Measurements from ENCODE around the gene SLC37A2. TPM values are rescaled to one million over a fixed set of nuclear protein-coding genes. Genes with fewer than 3 reads are reported as not detected.
"Not testable (repeated sequence)": the region's sequence is repeated elsewhere in the genome, so short reads cannot be mapped to it uniquely, and the experiment has no call there.

SLC37A2 gene
- total and polyA plus RNA-seq, 4 donors = 3.2 to 13.2 (median 7.8) TPM

GRCh38 chr11:125022551-125022950 is 40.6 kb upstream of the SLC37A2 start:
- H3K27ac ChIP-seq (ENCODE audit: low read depth in 1 of 2, low read length in 1 of 2) = no peak overlapping the region
- no peak overlapping the region for H3K9ac ChIP-seq (ENCODE audit: insufficient read depth in 1 of 2, low read length in 2 of 2)
- TF ChIP-seq CTCF (IDR thresholded peaks at IDR 0.05; ENCODE audit: control extremely low read depth, extremely low read depth) = no peak
- no peaks in the 10 kb centered on the region for H3K9me3 ChIP-seq (ENCODE audit: control insufficient read depth in 4 of 4, insufficient read depth in 3 of 4, low read length in 3 of 4)
- DNase-seq = no peak
- H3K27me3 ChIP-seq (ENCODE audit: control insufficient read depth in 3 of 3, insufficient read depth in 3 of 3, low read length in 2 of 3) = no peaks in the 10 kb centered on the region
- no peaks in the 10 kb centered on the region for H3K36me3 ChIP-seq (ENCODE audit: control insufficient read depth in 4 of 4, insufficient read depth in 4 of 4, low read length in 4 of 4)
- ATAC-seq (ENCODE audit: insufficient read depth, low FRiP score) = no peak
- H3K4me1 ChIP-seq (ENCODE audit: control insufficient read depth in 5 of 5, insufficient read depth in 5 of 5, low read length in 5 of 5) = no peaks in the 10 kb centered on the region
- H3K4me3 ChIP-seq = no peak overlapping the region

GRCh38 chr11:125025968-125026367 is 37.1 kb upstream of the SLC37A2 start:
- no peak for DNase-seq
- no peaks in the 10 kb centered on the region for H3K9me3 ChIP-seq (ENCODE audit: control insufficient read depth in 4 of 4, insufficient read depth in 3 of 4, low read length in 3 of 4)
- no peaks in the 10 kb centered on the region for H3K36me3 ChIP-seq (ENCODE audit: control insufficient read depth in 4 of 4, insufficient read depth in 4 of 4, low read length in 4 of 4)
- H3K4me3 ChIP-seq = no peak overlapping the region
- H3K9ac ChIP-seq (ENCODE audit: insufficient read depth in 1 of 2, low read length in 2 of 2) = no peak overlapping the region
- H3K27ac ChIP-seq (ENCODE audit: low read depth in 1 of 2, low read length in 1 of 2) = no peak overlapping the region
- H3K27me3 ChIP-seq (ENCODE audit: control insufficient read depth in 3 of 3, insufficient read depth in 3 of 3, low read length in 2 of 3) = no peaks in the 10 kb centered on the region
- no peak for TF ChIP-seq CTCF (IDR thresholded peaks at IDR 0.05; ENCODE audit: control extremely low read depth, extremely low read depth)
- ATAC-seq (ENCODE audit: insufficient read depth, low FRiP score) = no peak
- no peaks in the 10 kb centered on the region for H3K4me1 ChIP-seq (ENCODE audit: control insufficient read depth in 5 of 5, insufficient read depth in 5 of 5, low read length in 5 of 5)
- WGBS, 2 donors = 94 to 100% methylated on average over 2 of the region's 2 CpGs

- H3K4me3 ChIP-seq; DNase-seq; ATAC-seq (ENCODE audit: insufficient read depth, low FRiP score); H3K36me3 ChIP-seq (ENCODE audit: control insufficient read depth in 4 of 4, insufficient read depth in 4 of 4, low read length in 4 of 4); H3K9ac ChIP-seq (ENCODE audit: insufficient read depth in 1 of 2, low read length in 2 of 2); H3K27me3 ChIP-seq (ENCODE audit: control insufficient read depth in 3 of 3, insufficient read depth in 3 of 3, low read length in 2 of 3); H3K27ac ChIP-seq (ENCODE audit: low read depth in 1 of 2, low read length in 1 of 2); H3K9me3 ChIP-seq (ENCODE audit: control insufficient read depth in 4 of 4, insufficient read depth in 3 of 4, low read length in 3 of 4); H3K4me1 ChIP-seq (ENCODE audit: control insufficient read depth in 5 of 5, insufficient read depth in 5 of 5, low read length in 5 of 5): not testable (repeated sequence)
- WGBS, 2 donors = 81 to 93% methylated on average over 1 of the region's 1 CpG
Measured at GRCh38 chr11:125029431-125029830, 33.7 kb upstream of the SLC37A2 start.

- Histone ChIP-seq H3K4me3 (no peak overlapping the region), H3K9me3 (ENCODE audit: control insufficient read depth in 4 of 4, insufficient read depth in 3 of 4, low read length in 3 of 4) (peaks cover 0 to 2% (median 0%) of the 10 kb centered on the region in 4 donors), H3K9ac (ENCODE audit: insufficient read depth in 1 of 2, low read length in 2 of 2) (no peak overlapping the region), H3K36me3 (ENCODE audit: control insufficient read depth in 4 of 4, insufficient read depth in 4 of 4, low read length in 4 of 4) (peaks cover 0 to 2% (median 0%) of the 10 kb centered on the region in 4 donors), H3K27me3 (ENCODE audit: control insufficient read depth in 3 of 3, insufficient read depth in 3 of 3, low read length in 2 of 3) (no peaks in the 10 kb centered on the region), H3K4me1 (ENCODE audit: control insufficient read depth in 5 of 5, insufficient read depth in 5 of 5, low read length in 5 of 5) (no peaks in the 10 kb centered on the region), H3K27ac (ENCODE audit: low read depth in 1 of 2, low read length in 1 of 2) (no peak overlapping the region)
- no peak for TF ChIP-seq CTCF (IDR thresholded peaks at IDR 0.05; ENCODE audit: control extremely low read depth, extremely low read depth)
- DNase-seq (no peak), ATAC-seq (ENCODE audit: insufficient read depth, low FRiP score) (no peak)
- 62 to 88% methylated on average over 1 of the region's 1 CpG for WGBS, 2 donors
Measured at GRCh38 chr11:125036933-125037332, 26.2 kb upstream of the SLC37A2 start.
